Measurements from ENCODE around the gene EMB. TPM values are rescaled to one million over a fixed set of nuclear protein-coding genes. Genes with fewer than 3 reads are reported as not detected.
"Not testable (repeated sequence)": the region's sequence is repeated elsewhere in the genome, so short reads cannot be mapped to it uniquely, and the experiment has no call there.

The EMB gene
- total RNA-seq, 2 donors from 2014 or later: 15.0 to 43.6 TPM

- DNase-seq (ENCODE audit: low spot score); intact Hi-C loops (cut with DNase I): not testable (repeated sequence)
Measured at GRCh38 chr5:50431133-50431904, 9.8 kb downstream of the EMB start.

- intact Hi-C loops (cut with DNase I); DNase-seq (ENCODE audit: low spot score): not testable (repeated sequence)
Measured at GRCh38 chr5:50423100-50423799, 17.8 kb downstream of the EMB start.

- DNase-seq (ENCODE audit: low spot score); intact Hi-C loops (cut with DNase I): not testable (repeated sequence)
Measured at GRCh38 chr5:50421184-50421950, 19.7 kb downstream of the EMB start.

- intact Hi-C loops (cut with DNase I): no loop called here
Measured at GRCh38 chr5:50420343-50420935, 20.6 kb downstream of the EMB start.

GRCh38 chr5:50419656-50420055 lies 21.4 kb downstream of the EMB start:
- DNase-seq (ENCODE audit: low spot score); intact Hi-C loops (cut with DNase I): not testable (repeated sequence)

More at GRCh38 chr5:50420343-50420935, 20.6 kb downstream of the EMB start:
- DNase-seq (ENCODE audit: low spot score): no peak

GRCh38 chr5:50416637-50417036 lies 24.5 kb downstream of the EMB start:
- intact Hi-C loops (cut with DNase I); DNase-seq (ENCODE audit: low spot score): not testable (repeated sequence)

- no peak for DNase-seq (ENCODE audit: low spot score)
- intact Hi-C loops (cut with DNase I): no loop called here
Measured at GRCh38 chr5:50415912-50416311, 25.2 kb downstream of the EMB start.

- DNase-seq (ENCODE audit: low spot score); intact Hi-C loops (cut with DNase I): not testable (repeated sequence)
Measured at GRCh38 chr5:50410932-50411331, 30.2 kb downstream of the EMB start.

GRCh38 chr5:50406877-50407276 lies 34.2 kb downstream of the EMB start:
- intact Hi-C loops (cut with DNase I): no loop called here
- no peak for DNase-seq (ENCODE audit: low spot score)

- DNase-seq (ENCODE audit: low spot score): no peak
- intact Hi-C loops (cut with DNase I): no loop called here
Measured at GRCh38 chr5:50401336-50401735, 39.8 kb downstream of the EMB start.

GRCh38 chr5:50393925-50394609 lies 47.0 kb downstream of the EMB start:
- DNase-seq (ENCODE audit: low spot score); intact Hi-C loops (cut with DNase I): not testable (repeated sequence)

GRCh38 chr5:50392289-50392688 lies 48.8 kb downstream of the EMB start:
- DNase-seq (ENCODE audit: low spot score); intact Hi-C loops (cut with DNase I): not testable (repeated sequence)

- intact Hi-C loops (cut with DNase I); DNase-seq (ENCODE audit: low spot score): not testable (repeated sequence)
Measured at GRCh38 chr5:50384381-50384780, 56.7 kb downstream of the EMB start.

- intact Hi-C loops (cut with DNase I); DNase-seq (ENCODE audit: low spot score): not testable (repeated sequence)
Measured at GRCh38 chr5:50376696-50377095, 64.4 kb downstream of the EMB start.

GRCh38 chr5:50369287-50370033 lies 71.6 kb downstream of the EMB start:
- DNase-seq (ENCODE audit: low spot score); intact Hi-C loops (cut with DNase I): not testable (repeated sequence)

- DNase-seq (ENCODE audit: low spot score): no peak
- intact Hi-C loops (cut with DNase I): no loop called here
Measured at GRCh38 chr5:50365426-50366251, 75.4 kb downstream of the EMB start.

All from posterior vena cava (tissue), 2 donors.